Caco-2 (cell line): Measurements from ENCODE around the gene WFDC12. TPM values are rescaled to one million over a fixed set of nuclear protein-coding genes. Genes with fewer than 3 reads are reported as not detected.

Experiments
- BruUV-seq: library from RNA; stranded (reverse); fragments of 400-500 nt; replicated peaks from 2 replicates; lab custom pipeline; 2021; lab: Mats Ljungman, UMichigan
- CTCF ChIA-PET: fragments of 300-600 bp; sonication (Branson Sonifier 250); formaldehyde crosslinking; loops from one replicate; lab custom pipeline; 2022; ENCODE audit warnings: antibody characterized with exemption; lab: Charles Lee
- POLR2A ChIA-PET: fragments of 300-600 bp; sonication (Branson Sonifier 250); formaldehyde crosslinking; loops from one replicate; lab custom pipeline; 2022; ENCODE audit warnings: antibody characterized with exemption; lab: Charles Lee
- DNase-seq, 2 experiments: peaks; one replicate each; pipeline versions ENCODE4 v3.0.0 to v3.0.0-alpha.2; 2020 to 2022
- H3K27me3 ChIP-seq: replicated peaks from 2 replicates; pipeline ENCODE4 v1.6.0; 2011; ENCODE audit warnings: low read length; ENCODE audit not compliant: control insufficient read depth, insufficient read depth
- H3K36me3 ChIP-seq: 2 replicates; pipeline ENCODE4 v1.5.1; 2011; ENCODE audit warnings: low read length; ENCODE audit not compliant: control insufficient read depth, insufficient read depth
- H3K4me1 ChIP-seq: fragments of 250-450 bp; sonication (Bioruptor Pico); 2 replicates; pipeline ENCODE4 v1.5.1; 2020; ENCODE audit warnings: mild to moderate bottlenecking
- H3K4me3 ChIP-seq: 2 replicates; pipeline ENCODE4 v1.5.1; 2011; ENCODE audit warnings: low read depth, mild to moderate bottlenecking, control low read depth, low read length
- H3K9me3 ChIP-seq: fragments of 250-450 bp; sonication (Bioruptor Pico); 2 replicates; pipeline ENCODE4 v1.5.1; 2020; ENCODE audit warnings: mild to moderate bottlenecking, moderate library complexity
- H3K27ac Mint-ChIP-seq: one replicate; pipeline ENCODE4 v1.8.0; 2022; ENCODE audit warnings: mixed read lengths; ENCODE audit not compliant: unreplicated experiment
- H3K27me3 Mint-ChIP-seq: one replicate; pipeline ENCODE4 v1.8.0; 2022; ENCODE audit warnings: mixed read lengths; ENCODE audit not compliant: insufficient read depth, unreplicated experiment
- H3K36me3 Mint-ChIP-seq: one replicate; pipeline ENCODE4 v1.8.0; 2022; ENCODE audit warnings: mild to moderate bottlenecking, mixed read lengths; ENCODE audit not compliant: insufficient read depth, unreplicated experiment
- H3K4me1 Mint-ChIP-seq: one replicate; pipeline ENCODE4 v1.8.0; 2022; ENCODE audit warnings: low read depth, mixed read lengths; ENCODE audit not compliant: unreplicated experiment
- H3K4me3 Mint-ChIP-seq: one replicate; pipeline ENCODE4 v1.8.0; 2022; ENCODE audit warnings: mild to moderate bottlenecking, moderate library complexity, mixed read lengths; ENCODE audit not compliant: unreplicated experiment
- H3K9me3 Mint-ChIP-seq: one replicate; pipeline ENCODE4 v1.8.0; 2022; ENCODE audit warnings: mixed read lengths; ENCODE audit not compliant: unreplicated experiment
- intact Hi-C: fragments of 100-400 bp; cut with micrococcal nuclease; formaldehyde crosslinking; loops from one replicate; pipeline ENCODE4 v1.10.0; 2022; ENCODE audit not compliant: unreplicated experiment
- total RNA-seq: library from RNA; stranded (reverse); gene quantifications from 2 replicates; pipeline ENCODE4 v1.2.3, GENCODE V29; 2022
- TF ChIP-seq, protein P1 (sequence below), 2 experiments: fragments of 200-600 bp in 1 of 2; IDR thresholded peaks; 1 replicate in 1 of 2; 2 replicates in 1 of 2; pipeline versions ENCODE4 v1.5.1 to v1.8.0; 2011 to 2022; ENCODE audit warnings: antibody characterized with exemption in 1 of 2, control low read depth in 1 of 2, inconsistent platforms in 1 of 2, low read depth in 1 of 2, low read length in 1 of 2, mild to moderate bottlenecking in 1 of 2, moderate library complexity in 1 of 2; ENCODE audit not compliant: insufficient read depth in 1 of 2, severe bottlenecking in 1 of 2, unreplicated experiment in 1 of 2

WFDC12 gene
- total RNA-seq, 1 experiment from 2014 or later = not detected

GRCh38 chr20:45100563-45101245 is 23.6 kb downstream of the WFDC12 start, which contains the start of gene KCNS1:
Gene KCNS1, minus strand, starts transcription at chr20:45101127. Its CDS starts 1,891 bp downstream, at chr20:45099236.
- BruUV-seq = no TSS peak
- no peak within 1 kb of the TSS for H3K27ac Mint-ChIP-seq
- intact Hi-C loops = no loop called here

DNA sequence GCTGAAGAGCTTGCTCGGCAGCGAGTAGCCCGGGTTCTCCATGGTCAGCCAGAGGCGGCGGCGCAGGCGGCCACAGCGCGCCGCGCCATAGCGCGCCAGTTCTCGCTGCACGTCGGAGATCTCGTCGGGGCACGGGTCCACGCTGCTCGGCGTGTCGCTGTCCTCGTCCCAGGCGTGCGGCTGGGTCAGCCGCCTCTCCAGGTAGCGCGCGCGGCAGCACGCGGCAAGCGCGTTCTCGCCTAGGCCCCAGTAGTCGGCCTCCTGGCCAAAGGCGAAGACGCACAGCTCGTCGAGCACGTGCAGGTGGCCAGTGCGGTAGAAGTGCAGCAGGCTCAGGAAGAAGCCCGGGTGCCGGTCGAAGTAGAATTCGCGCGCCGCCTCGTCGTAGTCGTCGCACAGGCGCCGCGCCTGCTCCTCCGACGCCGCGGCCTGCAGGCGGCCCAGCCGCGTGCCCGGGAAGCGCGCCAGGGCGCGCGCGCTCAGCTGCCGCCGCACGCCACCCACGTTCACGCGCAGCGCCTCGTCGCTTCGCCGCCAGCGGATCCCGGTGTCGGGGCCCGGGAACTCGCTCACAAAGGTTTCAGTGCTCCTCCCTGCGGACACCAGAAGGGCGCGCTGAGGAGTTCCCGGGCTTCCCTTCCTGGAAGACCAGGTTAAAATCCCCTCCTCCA is 26.0 kb downstream of the WFDC12 start:
- Mint-ChIP-seq H3K36me3 (peaks cover 4% of the 10 kb centered on the region), H3K9me3 (no peaks in the 10 kb centered on the region), H3K4me3 (no peak overlapping the region), H3K27me3 (no peaks in the 10 kb centered on the region), H3K4me1 (no peaks in the 10 kb centered on the region), H3K27ac (no peak overlapping the region)
- no peaks in the 10 kb centered on the region for H3K36me3 ChIP-seq
- DNase-seq = no peak
- no TSS peak for BruUV-seq
- H3K9me3 ChIP-seq = no peaks in the 10 kb centered on the region
- H3K4me3 ChIP-seq = no peak overlapping the region
- no peaks in the 10 kb centered on the region for H3K4me1 ChIP-seq
- intact Hi-C loops = no loop called here
- ChIA-PET POLR2A (no interaction called here), CTCF (interaction anchor here (0.6 to 2.0 kb wide), 2 partner anchors 54 to 747 kb away, joined by 3 to 7 read pairs; no protein-coding TSS in a partner anchor)
- TF ChIP-seq, protein P1, sequence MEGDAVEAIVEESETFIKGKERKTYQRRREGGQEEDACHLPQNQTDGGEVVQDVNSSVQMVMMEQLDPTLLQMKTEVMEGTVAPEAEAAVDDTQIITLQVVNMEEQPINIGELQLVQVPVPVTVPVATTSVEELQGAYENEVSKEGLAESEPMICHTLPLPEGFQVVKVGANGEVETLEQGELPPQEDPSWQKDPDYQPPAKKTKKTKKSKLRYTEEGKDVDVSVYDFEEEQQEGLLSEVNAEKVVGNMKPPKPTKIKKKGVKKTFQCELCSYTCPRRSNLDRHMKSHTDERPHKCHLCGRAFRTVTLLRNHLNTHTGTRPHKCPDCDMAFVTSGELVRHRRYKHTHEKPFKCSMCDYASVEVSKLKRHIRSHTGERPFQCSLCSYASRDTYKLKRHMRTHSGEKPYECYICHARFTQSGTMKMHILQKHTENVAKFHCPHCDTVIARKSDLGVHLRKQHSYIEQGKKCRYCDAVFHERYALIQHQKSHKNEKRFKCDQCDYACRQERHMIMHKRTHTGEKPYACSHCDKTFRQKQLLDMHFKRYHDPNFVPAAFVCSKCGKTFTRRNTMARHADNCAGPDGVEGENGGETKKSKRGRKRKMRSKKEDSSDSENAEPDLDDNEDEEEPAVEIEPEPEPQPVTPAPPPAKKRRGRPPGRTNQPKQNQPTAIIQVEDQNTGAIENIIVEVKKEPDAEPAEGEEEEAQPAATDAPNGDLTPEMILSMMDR (IDR thresholded peaks at IDR 0.05; ENCODE audit: insufficient read depth in 1 of 2, low read depth in 1 of 2, low read length in 1 of 2, severe bottlenecking in 1 of 2, unreplicated experiment in 1 of 2) = peak in 1 of 2 experiments; percentile 18
- no peaks in the 10 kb centered on the region for H3K27me3 ChIP-seq

More at GRCh38 chr20:45100563-45101245, 23.6 kb downstream of the WFDC12 start, which contains the start of gene KCNS1:
- CTCF ChIA-PET = interaction anchor here (0.8 to 2.0 kb wide), 4 partner anchors 11 to 190 kb away, joined by 3 to 7 read pairs (median 4); no protein-coding TSS in a partner anchor
- POLR2A ChIA-PET = no interaction called here
- H3K27me3 ChIP-seq = no peaks in the 10 kb centered on the region
- no peaks in the 10 kb centered on the region for H3K36me3 ChIP-seq
- no peak within 1 kb of the TSS for H3K4me3 ChIP-seq
- Mint-ChIP-seq H3K4me1 (no peaks in the 10 kb centered on the region), H3K9me3 (no peaks in the 10 kb centered on the region), H3K27me3 (no peaks in the 10 kb centered on the region), H3K4me3 (peak within 1 kb of the TSS; percentile 27), H3K36me3 (no peaks in the 10 kb centered on the region)
- TF ChIP-seq, protein P1 (IDR thresholded peaks at IDR 0.05; ENCODE audit: insufficient read depth in 1 of 2, low read depth in 1 of 2, low read length in 1 of 2, severe bottlenecking in 1 of 2, unreplicated experiment in 1 of 2) = no peak
- DNase-seq = no peak
- H3K4me1 ChIP-seq = no peaks in the 10 kb centered on the region
- H3K9me3 ChIP-seq = no peaks in the 10 kb centered on the region

DNA sequence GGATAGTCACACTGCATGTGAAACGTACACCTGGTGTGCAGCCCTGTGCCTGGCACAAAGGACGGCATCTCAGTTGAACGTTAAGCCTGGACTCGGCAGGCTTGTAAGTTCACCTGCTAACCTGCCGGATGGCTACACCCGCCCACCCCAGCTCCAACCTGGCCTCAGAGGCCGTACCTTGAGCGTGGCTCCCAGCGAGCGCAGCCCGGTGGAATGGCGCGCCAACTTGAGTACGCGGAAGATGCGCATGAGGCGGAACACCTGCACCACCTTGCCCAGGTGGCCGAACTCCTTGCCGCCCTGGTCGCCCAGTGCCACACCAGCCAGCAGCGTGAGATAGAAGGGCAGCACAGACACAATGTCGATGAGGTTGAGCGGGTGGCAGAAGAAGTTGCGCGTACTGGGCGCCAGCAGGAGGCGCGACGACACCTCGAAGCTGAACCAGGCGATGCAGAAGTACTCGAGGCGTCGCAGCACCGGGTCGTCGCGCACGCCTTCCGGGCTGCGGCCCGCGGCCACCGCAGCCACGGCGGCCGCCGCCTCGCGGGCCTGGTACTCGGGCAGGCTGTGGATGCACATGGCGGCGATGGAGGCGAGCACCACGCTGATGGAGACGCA is 26.7 kb downstream of the WFDC12 start:
- intact Hi-C loops = no loop called here
- DNase-seq = no peak
- no peaks in the 10 kb centered on the region for H3K9me3 Mint-ChIP-seq
- no peaks in the 10 kb centered on the region for H3K9me3 ChIP-seq
- H3K4me3 Mint-ChIP-seq = no peak overlapping the region
- BruUV-seq = no TSS peak
- no peaks in the 10 kb centered on the region for H3K4me1 ChIP-seq
- ChIA-PET CTCF (interaction anchor here (0.8 to 7.0 kb wide), 7 partner anchors 9 to 263 kb away, joined by 3 to 203 read pairs (median 14); no protein-coding TSS in a partner anchor), POLR2A (no interaction called here)
- H3K36me3 ChIP-seq = no peaks in the 10 kb centered on the region
- H3K36me3 Mint-ChIP-seq = peaks cover 5% of the 10 kb centered on the region
- no peaks in the 10 kb centered on the region for H3K4me1 Mint-ChIP-seq
- H3K4me3 ChIP-seq = no peak overlapping the region
- TF ChIP-seq, protein P1 (IDR thresholded peaks at IDR 0.05; ENCODE audit: insufficient read depth in 1 of 2, low read depth in 1 of 2, low read length in 1 of 2, severe bottlenecking in 1 of 2, unreplicated experiment in 1 of 2) = no peak
- H3K27me3 ChIP-seq = no peaks in the 10 kb centered on the region
- H3K27ac Mint-ChIP-seq = no peak overlapping the region
- H3K27me3 Mint-ChIP-seq = no peaks in the 10 kb centered on the region
